WI38 (cell line): ENCODE results near the gene ESRP2.

Experiments
- H3K4me3 ChIP-seq: 2 replicates; pipeline ENCODE4 v1.5.1; 2011; ENCODE audit warnings: low read depth, mild to moderate bottlenecking, control low read depth, low read length
- CTCF ChIP-seq: IDR thresholded peaks from 2 replicates; pipeline ENCODE4 v1.5.1; 2012; ENCODE audit warnings: low read depth, mild to moderate bottlenecking, control low read depth, low read length

The ESRP2 gene

GRCh38 chr16:68236137-68236825 lies 354 bp upstream of the ESRP2 start:
- H3K4me3 ChIP-seq = no peak overlapping the region
- no peak for TF ChIP-seq CTCF

- H3K4me3 ChIP-seq = no peak overlapping the region
- no peak for TF ChIP-seq CTCF
Observed at GRCh38 chr16:68235108-68235886, 630 bp downstream of the ESRP2 start.

- no peak for TF ChIP-seq CTCF
- no peak overlapping the region for H3K4me3 ChIP-seq
Observed at GRCh38 chr16:68234188-68235107, 1.5 kb downstream of the ESRP2 start.

- no peak for TF ChIP-seq CTCF
- no peak overlapping the region for H3K4me3 ChIP-seq
Observed at GRCh38 chr16:68233835-68234187, 2.1 kb downstream of the ESRP2 start.

- H3K4me3 ChIP-seq = no peak overlapping the region
Observed at GRCh38 chr16:68233085-68233834, 2.7 kb downstream of the ESRP2 start.

GRCh38 chr16:68232335-68232734 lies 3.6 kb downstream of the ESRP2 start:
- no peak for TF ChIP-seq CTCF

More at GRCh38 chr16:68233085-68233834, 2.7 kb downstream of the ESRP2 start:
- no peak for TF ChIP-seq CTCF

More at GRCh38 chr16:68232335-68232734, 3.6 kb downstream of the ESRP2 start:
- H3K4me3 ChIP-seq = no peak overlapping the region
